Loucy (cell line): ENCODE results near the gene SLC15A3.
A peak's percentile ranks its signal among the peaks of the same experiment; 100 is the strongest.

ENCODE experiments used
- H2AFZ ChIP-seq: fragments of 200-600 bp; sonication (generic); 2 replicates; pipeline ENCODE4 v1.6.0; 2016; ENCODE audit warnings: antibody characterized with exemption, mild to moderate bottlenecking, low read length, moderate library complexity
- H3F3A ChIP-seq: fragments of 200-600 bp; 2 replicates; pipeline ENCODE4 v1.6.0; 2016; ENCODE audit warnings: antibody characterized with exemption, low read depth, mild to moderate bottlenecking
- H3K27me3 ChIP-seq: fragments of 200-600 bp; sonication (generic); 2 replicates; pipeline ENCODE4 v1.6.1; 2014; ENCODE audit warnings: low read length, mild to moderate bottlenecking; ENCODE audit not compliant: insufficient read depth, poor library complexity, severe bottlenecking
- H3K36me3 ChIP-seq: fragments of 200-600 bp; sonication (generic); 2 replicates; pipeline ENCODE4 v1.6.1; 2016; ENCODE audit warnings: low read length; ENCODE audit not compliant: insufficient read depth
- H3K4me1 ChIP-seq: fragments of 200-600 bp; sonication (generic); 2 replicates; pipeline ENCODE4 v1.5.1; 2014; ENCODE audit warnings: low read length, mild to moderate bottlenecking; ENCODE audit not compliant: insufficient read depth, poor library complexity, severe bottlenecking
- H3K4me2 ChIP-seq: fragments of 200-600 bp; sonication (generic); 2 replicates; pipeline ENCODE4 v1.6.0; 2014; ENCODE audit warnings: antibody characterized with exemption, low read length, low read depth, mild to moderate bottlenecking; ENCODE audit not compliant: poor library complexity, severe bottlenecking
- H3K4me3 ChIP-seq: fragments of 200-600 bp; sonication (generic); 2 replicates; pipeline ENCODE4 v1.5.1; 2014; ENCODE audit warnings: low read length, mild to moderate bottlenecking, mixed read lengths; ENCODE audit not compliant: poor library complexity, severe bottlenecking
- H3K79me2 ChIP-seq: fragments of 200-600 bp; sonication (generic); 2 replicates; pipeline ENCODE4 v1.6.1; 2014; ENCODE audit warnings: low read length; ENCODE audit not compliant: insufficient read depth
- H3K9ac ChIP-seq: fragments of 200-600 bp; sonication (generic); 2 replicates; pipeline ENCODE4 v1.6.0; 2014; ENCODE audit warnings: mild to moderate bottlenecking, low read depth, low read length, moderate library complexity; ENCODE audit not compliant: poor library complexity, severe bottlenecking
- H3K9me2 ChIP-seq: fragments of 200-600 bp; sonication (generic); replicated peaks from 2 replicates; pipeline ENCODE4 v1.6.1; 2016; ENCODE audit warnings: low read depth, low read length, mixed read lengths
- H3K9me3 ChIP-seq: fragments of 200-600 bp; sonication (generic); 2 replicates; pipeline ENCODE4 v1.6.1; 2014; ENCODE audit warnings: mild to moderate bottlenecking, antibody characterized with exemption, low read length, low read depth; ENCODE audit not compliant: insufficient read depth
- H4K20me1 ChIP-seq: fragments of 200-600 bp; sonication (generic); 2 replicates; pipeline ENCODE4 v1.6.0; 2014; ENCODE audit warnings: antibody characterized with exemption, low read length, mild to moderate bottlenecking; ENCODE audit not compliant: insufficient read depth, poor library complexity, severe bottlenecking
- CTCF ChIP-seq: fragments of 200-600 bp; sonication (generic); conservative IDR thresholded peaks from 2 replicates; pipeline ENCODE4 v1.5.1; 2014; ENCODE audit warnings: mild to moderate bottlenecking, antibody characterized with exemption, low read length
- EZH2phosphoT487 ChIP-seq: fragments of 200-600 bp; IDR thresholded peaks from 2 replicates; pipeline ENCODE4 v1.6.1; 2018; ENCODE audit warnings: antibody characterized with exemption, mild to moderate bottlenecking, moderate library complexity, borderline replicate concordance

The SLC15A3 gene

DNA sequence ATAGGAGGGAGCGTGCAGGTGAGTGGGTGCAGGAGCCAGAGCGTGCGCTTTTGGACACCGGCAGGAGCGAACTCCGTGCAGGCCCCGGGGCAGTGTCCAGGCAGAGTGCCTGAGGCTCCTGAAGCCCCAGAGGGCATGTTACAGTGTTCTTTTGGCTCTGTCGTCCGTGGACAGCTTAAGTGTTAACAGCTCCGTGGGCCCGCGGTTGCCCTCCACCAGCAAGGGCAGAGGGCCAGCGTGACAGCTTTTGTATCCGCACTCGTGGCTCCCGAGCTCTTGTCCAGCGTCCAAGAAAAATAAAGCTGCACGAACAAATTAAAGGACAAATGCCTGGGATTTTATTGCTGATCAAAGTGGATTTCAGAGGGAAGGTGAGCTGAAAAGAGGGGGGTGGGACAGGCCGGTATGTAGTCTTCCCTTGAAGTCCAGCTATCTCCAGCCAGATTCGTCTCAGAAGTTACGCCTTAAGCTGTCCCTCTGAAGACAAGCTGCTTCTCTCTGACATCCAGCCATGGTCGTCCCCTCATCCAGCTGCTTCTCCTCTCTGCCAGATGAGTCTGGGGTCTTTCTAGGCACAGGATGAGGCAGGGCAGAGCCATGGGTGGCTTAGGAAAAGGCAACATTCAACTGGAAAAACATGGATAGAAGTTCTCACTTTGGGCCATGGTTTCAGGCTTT, 39.0 kb downstream of the SLC15A3 start:
- peaks cover 36% of the 10 kb centered on the region for H3K79me2 ChIP-seq
- no peaks in the 10 kb centered on the region for H3K36me3 ChIP-seq
- peak overlapping the region; percentile 99 for H2AFZ ChIP-seq
- TF ChIP-seq EZH2phosphoT487: no peak
- TF ChIP-seq CTCF: no peak
- peaks cover 16% of the 10 kb centered on the region for H4K20me1 ChIP-seq
- H3K9ac ChIP-seq: peak overlapping the region; percentile 85
- peak overlapping the region; percentile 95 for H3K4me2 ChIP-seq
- H3F3A ChIP-seq: no peaks in the 10 kb centered on the region
- H3K9me3 ChIP-seq: no peaks in the 10 kb centered on the region
- no peaks in the 10 kb centered on the region for H3K9me2 ChIP-seq
- peak overlapping the region; percentile 87 for H3K4me3 ChIP-seq
- H3K4me1 ChIP-seq: peaks cover 33% of the 10 kb centered on the region
- H3K27me3 ChIP-seq: no peaks in the 10 kb centered on the region

- Histone ChIP-seq H3K9me2 (no peaks in the 10 kb centered on the region), H3K4me2 (no peak overlapping the region), H3F3A (no peaks in the 10 kb centered on the region), H3K9ac (no peak overlapping the region), H3K4me3 (no peak overlapping the region), H2AFZ (0 out of 2 replicates have a peak overlapping the region, but pooled peaks have one; percentile 18), H3K79me2 (peaks cover 29% of the 10 kb centered on the region), H3K36me3 (no peaks in the 10 kb centered on the region), H4K20me1 (peaks cover 13% of the 10 kb centered on the region), H3K27me3 (no peaks in the 10 kb centered on the region), H3K9me3 (no peaks in the 10 kb centered on the region), H3K4me1 (peaks cover 30% of the 10 kb centered on the region)
- TF ChIP-seq CTCF: no peak
- no peak for TF ChIP-seq EZH2phosphoT487
Observed at GRCh38 chr11:60912223-60912850, 39.6 kb downstream of the SLC15A3 start.

DNA sequence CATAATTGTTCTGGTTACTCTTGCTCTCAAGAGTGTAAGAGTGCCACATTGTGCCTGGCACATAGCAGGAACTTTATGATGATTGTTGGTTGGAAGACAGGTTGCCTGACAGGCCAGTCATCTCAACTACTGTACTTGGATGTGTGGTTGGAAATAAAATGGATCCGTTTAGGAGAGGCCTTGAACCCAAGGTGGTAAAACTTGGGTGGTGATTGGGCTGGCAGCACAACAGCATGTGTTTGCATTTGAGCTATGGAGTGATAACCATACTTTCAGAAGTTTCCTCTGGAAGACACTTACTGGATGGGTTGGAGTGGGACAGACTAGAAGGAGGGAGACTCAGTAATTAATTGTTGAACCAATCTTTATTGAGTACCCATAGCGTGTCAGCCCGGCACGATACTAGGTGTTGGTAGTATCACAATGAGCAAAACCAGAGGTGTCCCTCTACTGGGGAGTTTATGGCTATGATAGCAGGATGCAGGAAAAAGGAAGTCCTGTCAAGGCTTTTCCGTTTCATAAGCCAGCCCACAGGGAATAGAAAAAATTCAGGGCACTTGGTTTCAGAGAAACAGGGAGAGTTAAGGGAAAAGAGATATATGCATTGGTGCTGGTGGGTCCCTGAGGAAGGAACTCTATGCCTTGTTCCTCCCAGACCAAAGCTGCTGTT, 41.1 kb downstream of the SLC15A3 start:
- Histone ChIP-seq H3K9me3 (no peaks in the 10 kb centered on the region), H2AFZ (no peak overlapping the region), H3K9me2 (no peaks in the 10 kb centered on the region), H3K9ac (no peak overlapping the region), H3K79me2 (peaks cover 19% of the 10 kb centered on the region), H3F3A (no peaks in the 10 kb centered on the region), H3K27me3 (no peaks in the 10 kb centered on the region), H3K4me2 (no peak overlapping the region), H4K20me1 (peaks cover 5% of the 10 kb centered on the region), H3K4me3 (no peak overlapping the region), H3K36me3 (no peaks in the 10 kb centered on the region), H3K4me1 (peaks cover 22% of the 10 kb centered on the region)
- TF ChIP-seq CTCF (no peak), EZH2phosphoT487 (no peak)
